PC-9 (cell line): Measurements from ENCODE around the gene LIMS3. TPM values are rescaled to one million over a fixed set of nuclear protein-coding genes. Genes with fewer than 3 reads are reported as not detected.

ENCODE experiments used
- total RNA-seq: library from RNA; stranded (reverse); gene quantifications from 2 replicates; pipeline ENCODE4 v1.2.3, GENCODE V29; 2021

LIMS3 gene
- total RNA-seq, 1 experiment from 2014 or later = 1.4 TPM

Other genes starting within 250 kb of the LIMS3 start
- 35.4 and 60.6 TPM in 2 replicates for gene RGPD5, start 104.4 kb upstream of the LIMS3 start, total RNA-seq
- 28.1 and 32.4 TPM in 2 replicates for gene MALL, start 217.1 kb downstream of the LIMS3 start, total RNA-seq